Esophagus mucosa (tissue), 1 donor: ENCODE data around the gene IL4R. TPM values are rescaled to one million over a fixed set of nuclear protein-coding genes. Genes with fewer than 3 reads are reported as not detected.

Experiments used
- ATAC-seq: fragments of 200-7000 bp; cut with Tn5 transposase; one replicate; pipeline ENCODE4 v1.9.1; 2020
- total RNA-seq: library from RNA; stranded (reverse); gene quantifications from one replicate; pipeline ENCODE4 v1.2.4, GENCODE V29; 2023
- donor health status: DM: yes; HTN: yes; CAD: no.

Gene IL4R
- total RNA-seq, 1 donor from 2014 or later = 119 TPM

- ATAC-seq = no peak
Measured at GRCh38 chr16:27361987-27362386, 48.2 kb downstream of the IL4R start.

- ATAC-seq = no peak
Measured at GRCh38 chr16:27362570-27363245, 48.9 kb downstream of the IL4R start.

DNA sequence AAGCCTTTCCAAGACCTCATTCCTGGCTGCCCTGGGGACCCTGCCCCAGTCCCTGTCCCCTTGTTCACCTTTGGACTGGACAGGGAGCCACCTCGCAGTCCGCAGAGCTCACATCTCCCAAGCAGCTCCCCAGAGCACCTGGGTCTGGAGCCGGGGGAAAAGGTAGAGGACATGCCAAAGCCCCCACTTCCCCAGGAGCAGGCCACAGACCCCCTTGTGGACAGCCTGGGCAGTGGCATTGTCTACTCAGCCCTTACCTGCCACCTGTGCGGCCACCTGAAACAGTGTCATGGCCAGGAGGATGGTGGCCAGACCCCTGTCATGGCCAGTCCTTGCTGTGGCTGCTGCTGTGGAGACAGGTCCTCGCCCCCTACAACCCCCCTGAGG, 49.5 kb downstream of the IL4R start:
- ATAC-seq = no peak

GRCh38 chr16:27363797-27364196, 50.0 kb downstream of the IL4R start:
- ATAC-seq = peak; percentile 22

DNA sequence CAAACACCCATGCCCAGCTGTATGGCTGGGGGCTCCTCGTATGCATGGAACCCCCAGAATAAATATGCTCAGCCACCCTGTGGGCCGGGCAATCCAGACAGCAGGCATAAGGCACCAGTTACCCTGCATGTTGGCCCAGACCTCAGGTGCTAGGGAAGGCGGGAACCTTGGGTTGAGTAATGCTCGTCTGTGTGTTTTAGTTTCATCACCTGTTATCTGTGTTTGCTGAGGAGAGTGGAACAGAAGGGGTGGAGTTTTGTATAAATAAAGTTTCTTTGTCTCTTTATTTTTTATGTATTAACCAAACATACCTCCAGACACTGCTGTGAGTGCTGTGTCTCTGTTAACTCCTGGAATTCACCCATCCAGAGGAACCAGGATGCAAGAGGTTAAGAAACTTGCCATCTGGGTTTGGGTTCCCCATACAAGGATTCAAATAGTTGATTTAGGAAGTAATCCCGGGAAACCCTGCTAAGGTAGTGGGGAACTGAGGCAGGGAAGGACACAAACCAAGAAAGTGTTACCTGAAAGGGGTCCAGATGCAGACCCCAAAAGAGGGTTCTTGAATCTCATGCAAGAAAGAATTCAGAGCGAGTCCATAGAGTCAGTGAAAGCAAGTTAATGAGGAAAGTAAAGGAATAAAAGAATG, 50.8 kb downstream of the IL4R start:
- ATAC-seq = peak; percentile 61

GRCh38 chr16:27365142-27366089, 51.6 kb downstream of the IL4R start:
- ATAC-seq = peak; percentile 43

DNA sequence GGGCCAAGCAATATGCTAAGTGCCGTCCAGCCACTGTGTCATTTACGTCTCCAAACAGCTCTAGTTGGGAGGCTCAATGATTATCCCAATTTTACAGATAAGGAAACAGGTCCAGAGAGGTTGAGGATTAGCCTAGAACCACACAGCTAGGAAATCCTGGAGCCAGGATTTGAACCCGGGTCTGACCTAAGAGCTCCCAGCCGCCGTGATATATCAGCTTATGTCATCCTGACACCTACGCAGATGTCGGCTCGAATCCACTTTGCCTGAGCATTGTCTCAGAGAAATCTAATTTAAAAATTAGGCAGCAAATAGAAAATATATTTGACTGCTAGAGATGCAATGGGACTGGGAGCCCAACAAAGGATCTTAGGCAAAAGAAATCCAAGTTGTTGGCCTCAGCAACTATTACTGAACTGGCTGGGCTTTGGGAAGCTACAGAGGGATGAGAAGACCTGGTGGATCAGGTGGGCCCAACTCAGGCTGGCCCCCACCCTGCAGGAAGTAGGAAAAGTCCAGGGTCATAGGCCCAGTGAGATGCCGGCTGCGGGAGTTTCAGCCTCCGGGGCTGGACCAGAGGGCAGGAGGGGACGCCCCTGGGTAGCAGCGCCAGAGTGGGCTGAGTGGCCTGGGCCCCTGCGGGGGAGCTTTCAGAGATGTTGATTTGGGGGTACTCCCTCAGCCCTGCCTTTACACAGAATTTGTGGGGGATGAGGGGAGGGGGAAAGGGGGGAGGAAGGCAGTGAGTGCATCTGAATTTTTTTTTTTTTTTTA, 53.1 kb downstream of the IL4R start:
- ATAC-seq = peak; percentile 5

GRCh38 chr16:27367461-27368357, 53.9 kb downstream of the IL4R start:
- peak; percentile 68 for ATAC-seq

DNA sequence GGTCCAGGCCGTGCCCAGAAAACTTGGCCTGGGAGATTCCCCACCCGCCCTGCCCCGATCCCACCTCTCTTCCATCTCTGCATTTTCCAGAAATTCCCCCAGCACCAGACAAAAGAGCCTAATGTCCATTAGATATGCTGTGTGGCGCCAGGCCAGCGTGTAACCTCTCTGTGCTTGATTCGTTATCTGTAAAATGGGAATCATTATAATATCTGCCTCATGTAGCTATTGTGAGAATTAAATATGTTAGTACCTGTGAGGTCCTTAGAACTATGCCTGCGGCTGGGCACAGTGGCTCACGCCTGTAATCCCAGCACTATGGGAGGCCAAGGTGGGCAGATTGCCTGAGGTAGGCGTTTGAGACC, 54.6 kb downstream of the IL4R start:
- no peak for ATAC-seq

DNA sequence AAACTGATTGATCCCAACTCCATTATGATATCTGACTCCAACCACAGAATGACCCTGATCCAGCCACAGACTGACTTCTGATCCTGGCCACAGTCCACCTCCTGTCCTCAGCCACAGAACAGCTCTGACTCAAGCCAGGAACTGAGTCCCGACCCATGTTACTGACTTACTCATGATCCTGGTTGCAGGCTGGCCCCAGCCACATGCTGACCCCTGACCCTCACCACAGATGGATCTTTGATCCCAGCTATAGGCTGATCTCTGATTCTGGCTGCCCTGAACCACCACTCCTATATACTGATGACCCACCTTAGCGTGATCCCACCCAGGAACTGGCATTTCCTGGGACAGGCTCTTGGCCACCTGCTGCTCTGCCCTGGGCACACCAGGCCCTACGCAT, 56.0 kb downstream of the IL4R start:
- ATAC-seq = no peak

GRCh38 chr16:27370318-27370717, 56.5 kb downstream of the IL4R start:
- no peak for ATAC-seq

DNA sequence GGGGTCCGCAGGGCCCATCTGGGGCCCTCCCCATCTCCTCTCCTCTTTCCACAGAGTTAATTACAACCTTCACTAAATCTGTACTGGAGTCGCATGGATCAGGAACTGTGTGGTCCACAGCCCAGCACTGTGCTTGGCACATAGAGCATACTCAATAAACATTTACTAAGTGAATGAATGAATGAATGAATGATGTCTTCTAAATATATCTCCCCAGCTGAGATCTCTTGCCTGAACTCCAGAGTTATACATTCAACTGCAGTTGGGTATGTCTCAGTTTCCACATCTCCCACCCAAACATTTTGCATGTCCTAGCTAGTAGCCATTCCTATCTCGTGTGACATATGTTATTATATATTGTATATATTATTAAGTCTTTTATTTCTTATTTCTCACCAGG, 59.5 kb downstream of the IL4R start:
- ATAC-seq = no peak

DNA sequence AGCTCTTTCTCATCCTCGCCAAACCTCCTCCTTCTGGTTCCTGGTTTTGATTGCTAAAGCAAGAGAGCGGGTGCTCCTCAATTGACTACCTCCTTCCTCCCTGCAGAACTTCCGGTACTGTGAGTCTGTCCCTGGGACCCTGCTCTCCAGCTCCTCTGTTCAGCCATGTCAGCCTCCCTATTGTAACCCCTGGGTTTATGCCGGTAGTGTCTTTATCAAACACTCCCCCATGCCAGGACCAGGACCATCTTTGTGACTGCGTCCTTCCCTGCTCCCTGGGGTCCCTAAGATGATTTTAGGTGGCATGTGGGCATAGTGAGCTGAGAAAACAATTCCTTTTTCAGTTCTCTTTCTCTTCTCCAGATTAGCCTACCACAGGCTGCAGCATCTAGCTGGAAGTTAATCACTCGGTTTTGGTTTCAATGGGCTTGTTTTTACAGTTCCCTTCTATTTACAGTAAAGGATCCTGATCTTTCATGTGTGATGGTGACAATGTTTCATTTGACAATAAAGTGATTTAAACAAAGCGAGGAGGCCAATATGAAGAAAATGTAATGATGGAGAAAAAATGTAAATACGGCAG, 60.5 kb downstream of the IL4R start:
- ATAC-seq = no peak

DNA sequence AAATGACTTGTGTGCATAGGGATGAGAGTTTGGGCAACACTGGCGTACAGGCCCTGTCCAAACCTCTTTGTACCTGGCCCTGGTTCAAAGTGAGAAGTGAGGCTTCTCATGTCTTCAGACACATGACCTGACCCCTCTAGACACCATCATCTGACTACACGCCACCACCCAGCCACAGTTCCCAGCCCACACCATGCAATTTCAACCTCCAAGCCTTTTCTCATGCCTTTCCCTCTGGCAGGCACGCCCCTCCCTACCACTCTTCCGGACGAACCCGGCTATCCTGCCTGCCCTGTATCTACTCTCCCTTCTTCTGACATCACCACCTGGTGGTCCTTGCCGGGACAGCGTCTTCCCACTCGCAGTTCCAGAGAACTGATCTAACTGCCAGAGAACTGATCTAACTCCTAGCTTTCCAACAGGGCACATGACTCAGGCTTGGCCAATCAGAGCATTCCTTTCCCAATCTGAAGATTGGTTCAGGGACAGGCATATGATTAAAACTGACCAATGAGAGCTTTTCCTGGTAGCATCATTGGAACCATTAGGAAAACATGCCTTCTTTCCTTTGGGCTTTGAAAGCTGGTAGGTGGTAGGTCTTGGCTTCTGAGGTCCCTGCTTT, 61.1 kb downstream of the IL4R start:
- ATAC-seq = peak; percentile 79

DNA sequence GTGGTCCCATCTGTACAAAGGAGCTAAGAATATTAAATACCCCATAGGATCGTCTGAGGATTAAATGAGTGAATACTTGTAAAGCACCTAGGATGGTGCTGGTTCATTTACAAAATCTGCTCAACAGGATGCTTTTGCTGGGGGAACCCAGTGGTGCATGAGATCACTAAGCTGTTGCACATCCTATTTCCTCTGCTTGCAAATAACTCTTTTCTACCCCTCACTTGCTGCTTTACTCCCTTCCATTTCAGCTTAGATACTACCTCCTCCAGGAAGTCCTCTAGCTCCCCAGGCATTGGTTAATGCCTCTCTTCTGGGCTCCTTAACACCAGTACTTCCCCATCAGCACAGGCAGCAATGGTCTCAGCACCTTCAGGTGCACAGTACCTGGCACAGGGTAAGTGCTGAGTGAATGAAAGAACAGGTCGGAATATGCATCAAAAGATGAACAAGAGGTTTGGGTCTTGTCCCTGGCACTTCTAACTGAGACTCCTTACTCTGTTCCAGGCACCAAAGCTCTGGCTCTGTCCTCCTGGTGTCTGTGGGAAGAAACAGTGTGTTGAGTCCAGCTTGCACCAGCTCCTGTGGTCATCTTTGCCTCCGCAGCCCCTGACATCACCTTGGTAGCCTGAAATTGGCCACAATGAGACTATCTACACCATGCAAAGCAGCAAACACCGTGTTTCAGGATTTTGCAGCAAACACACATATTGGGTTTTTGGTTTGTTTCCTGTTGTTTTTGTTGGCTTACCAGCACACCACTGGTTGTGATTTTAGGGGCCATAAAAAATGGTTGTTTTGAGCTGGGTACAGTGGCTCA, 64.1 kb downstream of the IL4R start:
- ATAC-seq = no peak

GRCh38 chr16:27378871-27379481, 65.2 kb downstream of the IL4R start:
- no peak for ATAC-seq

GRCh38 chr16:27379919-27380318, 66.1 kb downstream of the IL4R start:
- ATAC-seq = no peak

GRCh38 chr16:27381236-27381635, 67.5 kb downstream of the IL4R start:
- ATAC-seq = no peak
